ENCODE data around the gene PANK4. TPM values are rescaled to one million over a fixed set of nuclear protein-coding genes. Genes with fewer than 3 reads are reported as not detected.

PANK4 gene
- total and polyA plus RNA-seq, 10 of the 15 experiments (the other 5 are each of a cell fraction or from before 2014, with no cell fraction given), result 0.35 to 38.0 (median 18.6) TPM

GRCh38 chr1:2494323-2494693, 32.1 kb downstream of the PANK4 start:
- intact Hi-C loops (cut with micrococcal nuclease; ENCODE audit: unreplicated experiment), result no loop called here
- SMC1A ChIA-PET (ENCODE audit: uncharacterized antibody, unreplicated experiment), result no interaction called here
- TF ChIP-seq BHLHE40 (IDR thresholded peaks at IDR 0.05; ENCODE audit: borderline replicate concordance in 1 of 2, low read depth in 2 of 2, low read length in 1 of 2) (no peak), NKRF (conservative IDR thresholded peaks at IDR 0.05) (no peak)

GRCh38 chr1:2493691-2494322, 32.6 kb downstream of the PANK4 start:
- ChIA-PET RAD21 (ENCODE audit: unreplicated experiment) (no interaction called here), SMC1A (ENCODE audit: uncharacterized antibody, unreplicated experiment) (no interaction called here), CTCF (interaction anchor here (1.1 to 1.7 kb wide), 2 partner anchors 31 to 79 kb away, joined by 3 to 8 read pairs; no protein-coding TSS in a partner anchor), POLR2A (interaction anchor here (1.1 kb wide), 1 partner anchor 54 kb away, joined by 3 read pairs; no protein-coding TSS in a partner anchor)
- peaks cover 2% of the 10 kb centered on the region; the same call in 1 of the 3 replicates for H3K9me3 ChIP-seq (replicated peaks; ENCODE audit: control insufficient read depth, insufficient read depth, low read length)
- no peak overlapping the region for H3K4me2 ChIP-seq (ENCODE audit: control insufficient read depth, insufficient read depth)
- H3K79me2 ChIP-seq (ENCODE audit: control insufficient read depth, insufficient read depth, low read length), result no peaks in the 10 kb centered on the region
- intact Hi-C loops (cut with micrococcal nuclease; ENCODE audit: unreplicated experiment) (no loop called here), in situ Hi-C loops (cut with MboI) (no loop called here)
- FAIRE-seq, result no peak
- H3K36me3 ChIP-seq (ENCODE audit: control insufficient read depth in 2 of 2, insufficient read depth in 2 of 2, low read length in 1 of 2), result no peaks in the 10 kb centered on the region
- 28% methylated on average over 23 of the region's 24 CpGs for WGBS (ENCODE audit: insufficient coverage, insufficient replicate concordance, low lambda C conversion rate, missing lambda C conversion rate)
- no peak for ATAC-seq
- no peak overlapping the region for H3K9ac ChIP-seq (ENCODE audit: control insufficient read depth, insufficient read depth, low read length)
- H3K27me3 ChIP-seq (replicated peaks in 1 of 2; ENCODE audit: control insufficient read depth in 2 of 2, insufficient read depth in 2 of 2, low read length in 1 of 2), result no peaks in the 10 kb centered on the region
- no TSS peak for BruUV-seq (replicated peaks)
- DNase-seq (ENCODE audit: low read depth, low spot score), result no peak
- no peak overlapping the region for H3K27ac ChIP-seq (ENCODE audit: control insufficient read depth, insufficient read depth)
- no peak overlapping the region for H2AFZ ChIP-seq (ENCODE audit: control insufficient read depth, low read depth, low read length)
- H4K20me1 ChIP-seq (ENCODE audit: control insufficient read depth, insufficient read depth), result no peaks in the 10 kb centered on the region
- peaks cover 10% of the 10 kb centered on the region for H3K4me1 ChIP-seq (ENCODE audit: control insufficient read depth, insufficient read depth, low read length)
- H3K4me3 ChIP-seq, result no peak overlapping the region
- TF ChIP-seq POU2F2 (IDR thresholded peaks at IDR 0.05; ENCODE audit: borderline replicate concordance, low read depth, low read length) (no peak), ZBTB4 (CRISPR knock-in tag; IDR thresholded peaks at IDR 0.05) (no peak), NFYA (IDR thresholded peaks at IDR 0.05; ENCODE audit: borderline replicate concordance, low read depth, low read length) (no peak), ZSCAN29 (IDR thresholded peaks at IDR 0.05) (no peak), POLR2AphosphoS2 (IDR thresholded peaks at IDR 0.05; ENCODE audit: low read depth, low read length) (no peak), RAD21 (IDR thresholded peaks at IDR 0.05; ENCODE audit: insufficient read depth, low read depth, low read length) (no peak)

More at GRCh38 chr1:2494323-2494693, 32.1 kb downstream of the PANK4 start:
- WGBS (ENCODE audit: insufficient coverage, insufficient replicate concordance, low lambda C conversion rate, missing lambda C conversion rate), result 64% methylated on average over 19 of the region's 19 CpGs
- ChIA-PET CTCF (interaction anchor here (1.1 to 1.7 kb wide), 2 partner anchors 30 to 79 kb away, joined by 3 to 8 read pairs; no protein-coding TSS in a partner anchor), POLR2A (interaction anchor here (1.1 kb wide), 1 partner anchor 53 kb away, joined by 3 read pairs; no protein-coding TSS in a partner anchor), RAD21 (ENCODE audit: unreplicated experiment) (no interaction called here)
- no peak overlapping the region for H3K27ac ChIP-seq (ENCODE audit: control insufficient read depth, insufficient read depth)
- no peak overlapping the region for H3K9ac ChIP-seq (ENCODE audit: control insufficient read depth, insufficient read depth, low read length)
- no peak overlapping the region for H3K4me2 ChIP-seq (ENCODE audit: control insufficient read depth, insufficient read depth)
- H4K20me1 ChIP-seq (ENCODE audit: control insufficient read depth, insufficient read depth), result no peaks in the 10 kb centered on the region
- no peaks in the 10 kb centered on the region for H3K27me3 ChIP-seq (replicated peaks in 1 of 2; ENCODE audit: control insufficient read depth in 2 of 2, insufficient read depth in 2 of 2, low read length in 1 of 2)
- H2AFZ ChIP-seq (ENCODE audit: control insufficient read depth, low read depth, low read length), result no peak overlapping the region
- no peak overlapping the region for H3K4me3 ChIP-seq
- no peaks in the 10 kb centered on the region; the same call in 2 of the 3 replicates for H3K9me3 ChIP-seq (replicated peaks; ENCODE audit: control insufficient read depth, insufficient read depth, low read length)
- DNase-seq (ENCODE audit: low read depth, low spot score) (no peak), ATAC-seq (no peak), FAIRE-seq (no peak)
- BruUV-seq (replicated peaks), result no TSS peak
- in situ Hi-C loops (cut with MboI), result no loop called here
- no peaks in the 10 kb centered on the region for H3K36me3 ChIP-seq (ENCODE audit: control insufficient read depth in 2 of 2, insufficient read depth in 2 of 2, low read length in 1 of 2)
- H3K79me2 ChIP-seq (ENCODE audit: control insufficient read depth, insufficient read depth, low read length), result no peaks in the 10 kb centered on the region
- peaks cover 10% of the 10 kb centered on the region for H3K4me1 ChIP-seq (ENCODE audit: control insufficient read depth, insufficient read depth, low read length)

Data from GM12878 (cell line).